Cerebellar nuclear complex (tissue), 1 donor: ENCODE measurements around the gene DMPK.

Experiments
- DNase-seq, 2 experiments: peaks; one replicate each; lab custom pipeline; 2025; lab: John Stamatoyannopoulos, UW

DMPK gene

DNA sequence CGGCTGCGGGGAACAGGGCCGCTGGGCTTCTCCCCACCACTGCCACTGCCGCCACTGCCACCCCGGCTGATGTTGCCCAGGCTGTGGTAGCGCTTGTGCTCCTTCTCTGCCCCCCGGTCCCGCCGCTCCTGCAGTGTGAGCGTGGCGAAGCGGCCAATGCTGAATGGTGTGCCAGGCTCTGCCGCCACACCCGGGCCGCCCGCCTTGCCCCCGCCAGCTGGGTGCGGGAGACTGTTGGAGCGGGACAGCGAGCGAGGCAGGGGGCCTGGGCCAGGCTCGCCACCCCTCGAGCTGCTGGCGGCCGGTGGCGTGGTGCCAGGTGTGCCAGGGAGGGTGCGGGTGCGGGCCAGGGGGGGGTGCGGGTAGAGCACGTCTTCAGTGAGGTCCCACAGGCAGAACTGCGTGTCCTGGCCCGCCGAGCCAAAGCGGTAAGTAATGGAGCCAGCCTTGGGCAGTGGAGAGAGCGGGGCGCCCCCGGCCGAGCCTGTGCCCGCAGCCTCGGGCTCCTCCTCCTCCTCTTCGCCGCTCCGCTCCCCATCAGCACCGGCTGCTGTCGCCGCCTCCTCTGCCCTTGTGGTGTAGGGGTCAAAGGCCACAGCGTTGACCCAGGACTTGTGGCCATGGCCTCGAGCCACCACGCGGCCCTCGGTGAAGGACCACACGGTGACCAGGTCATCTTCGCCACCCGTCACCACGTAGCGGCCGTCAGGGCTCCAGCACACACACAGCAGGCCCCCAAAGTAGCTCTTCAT is 3.7 kb upstream of the DMPK start:
- no peak for DNase-seq

DNA sequence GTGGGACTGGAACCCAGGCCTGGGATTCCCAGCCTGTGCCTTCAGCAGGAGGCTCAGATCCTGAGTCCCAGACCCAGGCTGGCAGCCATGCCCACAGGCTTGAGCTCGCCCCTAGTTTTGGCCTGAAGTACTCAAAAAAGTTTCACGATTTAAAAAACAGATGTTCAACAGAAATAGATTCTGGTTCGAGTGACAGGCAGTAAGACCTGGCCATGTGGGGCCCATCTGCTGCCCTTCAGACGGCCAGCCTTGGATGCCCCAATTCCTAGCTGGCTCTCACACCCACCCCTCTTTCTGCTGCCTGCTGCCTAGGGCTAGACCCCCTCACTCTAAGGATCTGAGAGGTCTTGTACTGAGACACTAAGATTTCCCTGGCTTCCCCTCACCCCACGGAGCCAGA is 2.8 kb upstream of the DMPK start:
- no peak for DNase-seq

GRCh38 chr19:45784096-45784495 is 1.8 kb upstream of the DMPK start:
- no peak for DNase-seq

DNA sequence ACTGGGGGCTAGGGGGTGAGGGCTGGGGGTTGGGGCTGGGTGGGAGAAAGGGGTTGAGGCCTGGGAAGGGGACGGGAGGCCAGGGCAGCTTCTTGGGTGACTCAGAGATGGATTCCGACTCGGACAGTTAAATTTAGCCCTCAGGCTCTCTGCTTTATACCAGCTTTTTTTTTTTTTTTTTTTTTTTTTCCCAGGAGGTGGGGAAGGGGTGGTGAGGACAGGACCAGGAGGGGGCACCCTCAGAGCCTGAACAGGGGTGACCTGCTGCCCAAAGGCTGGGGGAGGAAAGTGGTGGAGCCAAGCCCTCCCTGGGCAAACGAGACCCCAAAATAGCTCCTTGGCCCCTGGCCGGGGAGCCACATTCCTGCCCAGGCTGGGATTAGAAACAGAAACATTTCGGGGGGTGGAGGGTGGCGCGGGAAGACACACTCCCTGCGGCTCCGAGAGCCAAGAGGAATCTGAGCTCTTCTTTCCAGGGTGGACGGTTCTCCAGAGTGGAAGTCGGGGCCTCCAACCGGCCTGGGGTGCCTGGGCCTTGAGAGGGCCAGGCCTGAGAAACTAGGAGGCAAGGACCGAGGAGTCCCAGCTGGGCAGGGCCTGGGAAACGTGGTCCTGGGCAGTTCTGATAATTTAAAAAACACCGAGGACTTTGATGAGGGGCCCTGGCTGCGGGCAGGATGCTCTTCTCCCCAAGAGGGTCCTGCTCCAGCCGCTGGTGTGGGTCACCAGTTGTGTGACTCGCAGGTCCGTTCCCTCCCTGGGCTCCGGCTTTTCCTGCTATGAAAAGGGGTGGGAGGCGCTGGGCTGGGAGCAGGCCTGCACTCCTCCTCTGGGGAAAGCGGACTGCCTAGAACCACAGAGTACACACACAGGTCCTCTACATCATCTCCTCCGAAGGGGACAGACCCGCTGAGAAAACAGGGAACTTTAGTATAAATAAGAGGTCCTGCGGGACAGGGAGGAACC is 813 bp upstream of the DMPK start:
- no peak for DNase-seq

DNA sequence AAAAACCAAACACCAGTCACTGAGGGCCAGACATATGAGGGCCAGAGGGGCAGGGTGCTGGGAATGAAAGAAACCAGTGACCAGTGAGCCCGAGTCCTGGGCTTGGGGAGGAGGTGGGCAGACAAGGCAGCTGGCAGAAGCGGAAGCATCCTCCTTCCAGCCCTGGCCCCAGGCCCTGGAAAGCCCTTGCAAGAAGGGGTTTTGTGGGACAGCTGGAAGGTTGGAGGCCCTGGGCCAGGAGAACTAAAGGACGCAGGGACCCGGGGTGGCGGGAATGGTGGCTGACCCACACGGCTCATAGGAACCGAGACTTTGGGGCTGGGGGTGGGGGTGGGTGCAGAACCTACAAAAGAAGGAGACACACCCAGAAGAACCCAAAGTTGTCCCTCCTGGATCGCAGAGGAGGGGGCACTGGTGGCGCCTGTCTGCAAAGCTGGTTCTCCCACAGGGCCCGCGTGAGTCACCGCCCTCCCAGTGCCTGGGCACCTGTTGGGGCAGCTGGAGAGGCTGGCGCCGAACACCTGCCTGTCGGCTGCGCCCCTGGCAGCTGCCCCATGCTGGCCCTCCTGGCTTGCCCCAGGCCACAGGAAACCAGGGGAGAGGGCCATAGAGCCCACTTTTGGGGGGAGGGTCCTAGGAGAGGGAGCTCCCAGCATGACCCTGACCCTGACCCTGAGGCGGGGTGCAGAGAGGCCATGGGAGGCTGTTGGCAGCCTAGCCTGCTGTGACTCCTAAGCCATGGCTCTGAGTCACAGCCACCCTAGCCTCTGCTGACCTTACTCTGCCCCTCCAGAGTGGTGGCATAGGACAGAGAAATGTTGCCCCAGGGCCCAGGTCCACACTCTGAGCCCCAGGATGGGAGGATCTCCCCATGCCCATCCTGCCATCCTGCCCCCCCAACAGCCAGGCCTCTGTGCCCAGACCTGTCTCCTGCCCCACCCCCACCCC is 802 bp downstream of the DMPK start:
- DNase-seq, result no peak

DNA sequence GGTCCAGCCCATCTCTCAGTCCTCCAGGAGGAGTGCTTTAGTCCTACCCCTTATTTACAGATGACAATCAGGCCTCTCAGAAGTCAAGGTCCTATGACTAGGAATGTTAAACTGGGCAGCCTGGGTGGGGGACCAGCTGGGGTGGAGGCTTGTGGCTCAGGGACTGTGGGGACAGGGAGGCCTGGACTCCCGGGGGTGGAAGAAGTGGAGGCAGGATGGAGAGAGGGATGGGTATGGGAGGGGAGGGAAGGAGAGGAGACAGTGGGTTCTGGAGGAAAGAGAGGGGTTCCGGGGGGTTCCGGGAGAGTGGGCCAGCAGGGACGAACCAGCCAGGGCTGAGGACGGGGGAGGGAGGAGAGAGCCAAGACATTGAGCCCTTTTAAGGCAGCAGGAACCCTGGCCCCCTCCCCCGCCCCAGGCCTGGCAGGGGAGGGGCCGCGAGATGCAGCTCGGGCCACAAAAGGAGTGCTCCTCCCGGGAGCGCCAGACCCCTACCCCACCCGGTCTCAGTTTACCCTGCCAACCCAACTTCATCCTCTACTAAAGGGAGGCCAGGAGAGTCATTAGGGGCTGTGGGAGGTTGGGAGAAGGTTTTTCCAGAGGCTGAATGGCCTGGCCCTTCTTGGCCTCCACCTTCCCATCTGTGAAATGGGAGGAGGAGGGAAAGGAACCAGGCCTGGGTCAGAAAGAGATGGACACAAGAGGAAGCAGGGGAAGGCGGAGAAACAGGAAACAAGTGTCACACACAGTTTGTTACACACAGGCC is 1.7 kb downstream of the DMPK start:
- DNase-seq, result no peak

- DNase-seq, result no peak
Measured at GRCh38 chr19:45780146-45780447, 2.2 kb downstream of the DMPK start.

DNA sequence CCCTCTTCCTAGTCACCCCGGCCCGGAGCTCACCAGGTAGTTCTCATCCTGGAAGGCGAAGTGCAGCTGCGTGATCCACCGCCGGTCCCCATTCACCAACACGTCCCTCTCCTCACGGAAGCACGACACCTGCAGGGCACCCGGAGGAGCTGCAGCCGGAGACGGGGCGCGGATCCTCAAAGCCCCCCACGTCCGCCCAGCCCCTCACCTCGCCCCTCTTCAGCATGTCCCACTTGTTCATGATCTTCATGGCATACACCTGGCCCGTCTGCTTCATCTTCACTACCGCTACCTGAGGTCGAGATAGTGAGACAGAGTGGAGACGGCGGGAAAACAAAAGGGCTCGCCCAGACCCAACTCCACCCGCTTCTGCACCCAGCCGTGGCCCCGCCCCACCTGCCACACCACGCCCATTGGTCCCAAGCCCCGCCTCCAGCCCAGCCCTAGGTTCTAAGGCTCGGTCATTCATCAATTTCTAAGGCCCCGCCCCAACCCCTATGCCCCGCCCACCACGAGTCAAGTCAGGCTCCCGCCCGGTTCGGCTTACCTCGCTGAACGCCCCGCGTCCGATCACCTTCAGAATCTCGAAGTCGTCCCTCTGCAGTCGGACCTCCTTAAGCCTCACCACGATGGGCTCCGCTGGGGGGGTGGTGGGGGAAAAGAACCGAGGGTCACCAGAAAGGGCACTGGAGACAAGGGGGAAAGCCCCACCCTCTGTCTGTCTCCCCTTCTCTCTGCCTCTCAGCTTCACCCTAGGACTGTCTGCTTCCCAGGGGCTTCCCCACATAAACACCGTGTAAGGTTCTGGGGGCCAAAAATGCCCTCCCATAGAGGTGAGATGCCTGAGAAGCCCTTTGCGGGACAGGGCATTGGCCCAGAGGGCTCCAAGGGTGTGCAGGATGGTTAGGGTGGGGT is 2.8 kb downstream of the DMPK start:
- DNase-seq, result no peak

- DNase-seq, result no peak
Measured at GRCh38 chr19:45778010-45778661, 4.2 kb downstream of the DMPK start.

DNA sequence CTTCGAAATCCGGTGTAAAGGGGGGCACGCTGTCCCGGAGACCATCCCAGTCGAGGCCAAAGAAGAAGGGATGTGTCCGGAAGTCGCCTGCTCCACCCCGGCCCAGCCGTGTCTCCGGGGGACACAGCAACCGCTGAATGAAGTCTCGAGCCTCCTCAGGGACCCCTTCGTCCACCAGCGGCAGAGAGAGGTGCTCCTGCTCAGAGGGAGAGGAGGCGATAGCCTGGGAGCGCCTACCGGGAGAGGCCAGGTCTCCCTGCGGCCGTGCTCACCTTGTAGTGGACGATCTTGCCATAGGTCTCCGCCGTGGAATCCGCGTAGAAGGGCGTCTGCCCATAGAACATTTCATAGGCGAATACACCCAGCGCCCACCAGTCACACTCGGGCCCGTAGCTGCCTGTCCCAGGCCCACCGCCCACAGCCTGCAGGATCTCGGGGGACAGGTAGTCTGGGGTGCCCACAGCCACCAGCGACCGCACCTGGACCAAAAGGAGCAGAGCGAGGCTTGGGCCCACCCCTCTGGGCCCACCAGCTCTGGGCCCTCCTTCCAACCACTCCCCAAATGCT is 4.8 kb downstream of the DMPK start:
- no peak for DNase-seq

GRCh38 chr19:45774765-45775164 is 7.5 kb downstream of the DMPK start:
- DNase-seq, result no peak

GRCh38 chr19:45773384-45773783 is 8.9 kb downstream of the DMPK start:
- no peak for DNase-seq

GRCh38 chr19:45772912-45773311 is 9.4 kb downstream of the DMPK start:
- no peak for DNase-seq

GRCh38 chr19:45772130-45772840 is 10.0 kb downstream of the DMPK start:
- no peak for DNase-seq

- DNase-seq, result no peak
Measured at GRCh38 chr19:45771311-45771933, 10.9 kb downstream of the DMPK start.

- no peak for DNase-seq
Measured at GRCh38 chr19:45770192-45771101, 11.8 kb downstream of the DMPK start.

DNA sequence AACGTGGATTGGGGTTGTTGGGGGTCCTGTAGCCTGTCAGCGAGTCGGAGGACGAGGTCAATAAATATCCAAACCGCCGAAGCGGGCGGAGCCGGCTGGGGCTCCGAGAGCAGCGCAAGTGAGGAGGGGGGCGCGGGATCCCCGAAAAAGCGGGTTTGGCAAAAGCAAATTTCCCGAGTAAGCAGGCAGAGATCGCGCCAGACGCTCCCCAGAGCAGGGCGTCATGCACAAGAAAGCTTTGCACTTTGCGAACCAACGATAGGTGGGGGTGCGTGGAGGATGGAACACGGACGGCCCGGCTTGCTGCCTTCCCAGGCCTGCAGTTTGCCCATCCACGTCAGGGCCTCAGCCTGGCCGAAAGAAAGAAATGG is 12.5 kb downstream of the DMPK start:
- DNase-seq, result no peak
